CD8-positive, alpha-beta memory T cell (primary cell): ENCODE results near the gene OTOA. TPM values are rescaled to one million over a fixed set of nuclear protein-coding genes. Genes with fewer than 3 reads are reported as not detected.
A peak's percentile ranks its signal among the peaks of the same experiment; 100 is the strongest.

ENCODE experiments used
- CTCF ChIA-PET: fragments of 350-600 bp; sonication (Branson Sonifier 250); formaldehyde crosslinking; loops from one replicate; lab custom pipeline; 2021; ENCODE audit warnings: antibody characterized with exemption; lab: Charles Lee
- POLR2A ChIA-PET: fragments of 350-600 bp; sonication (Branson Sonifier 250); formaldehyde crosslinking; loops from one replicate; lab custom pipeline; 2021; ENCODE audit warnings: antibody characterized with exemption; lab: Charles Lee
- DNase-seq, 5 donors: peaks; one replicate each; pipeline versions ENCODE4 v3.0.0 to v3.0.0-alpha.2; 2020 to 2022; ENCODE audit warnings: mixed read lengths in 1 of 5
- H3K27ac ChIP-seq: one replicate; pipeline ENCODE4 v1.7.0; 2013; ENCODE audit warnings: low read depth, mild to moderate bottlenecking, low read length, moderate library complexity
- H3K27me3 ChIP-seq: 2 replicates; pipeline ENCODE4 v1.7.0; 2013; ENCODE audit warnings: low read length, mild to moderate bottlenecking; ENCODE audit not compliant: insufficient read depth, poor library complexity, severe bottlenecking
- H3K36me3 ChIP-seq: 2 replicates; pipeline ENCODE4 v1.7.0; 2013; ENCODE audit warnings: mild to moderate bottlenecking, low read length, moderate library complexity; ENCODE audit not compliant: insufficient read depth
- H3K4me1 ChIP-seq: 2 replicates; pipeline ENCODE4 v1.7.0; 2013; ENCODE audit warnings: mild to moderate bottlenecking, low read length, moderate library complexity; ENCODE audit not compliant: insufficient read depth
- H3K4me3 ChIP-seq: 2 replicates; pipeline ENCODE4 v1.7.0; 2013; ENCODE audit warnings: mild to moderate bottlenecking, low read length
- H3K9me3 ChIP-seq: 2 replicates; pipeline ENCODE4 v1.7.0; 2013; ENCODE audit warnings: mild to moderate bottlenecking, low read length
- H3K27ac Mint-ChIP-seq, 8 donors: one replicate each; pipeline ENCODE4 v1.8.0; 2020 to 2021; ENCODE audit warnings: mixed read lengths in 8 of 8, mild to moderate bottlenecking in 6 of 8, inconsistent platforms in 3 of 8, moderate library complexity in 3 of 8
- H3K27me3 Mint-ChIP-seq, 2 donors: one replicate each; pipeline ENCODE4 v1.8.0; 2020 to 2021; ENCODE audit warnings: mixed read lengths in 2 of 2, mild to moderate bottlenecking in 1 of 2, moderate library complexity in 1 of 2
- H3K36me3 Mint-ChIP-seq, 3 donors: one replicate each; pipeline ENCODE4 v1.8.0; 2020 to 2021; ENCODE audit warnings: mixed read lengths in 3 of 3, inconsistent platforms in 1 of 3, mild to moderate bottlenecking in 1 of 3
- H3K4me1 Mint-ChIP-seq, 3 donors: one replicate each; pipeline ENCODE4 v1.8.0; 2020 to 2021; ENCODE audit warnings: mixed read lengths in 3 of 3, inconsistent platforms in 1 of 3, mild to moderate bottlenecking in 1 of 3
- H3K4me3 Mint-ChIP-seq, 7 donors: one replicate each; pipeline ENCODE4 v1.8.0; 2020 to 2021; ENCODE audit warnings: mixed read lengths in 7 of 7, mild to moderate bottlenecking in 6 of 7, moderate library complexity in 4 of 7, inconsistent platforms in 2 of 7
- H3K9me3 Mint-ChIP-seq, 5 donors: one replicate each; pipeline ENCODE4 v1.8.0; 2020 to 2022; ENCODE audit warnings: mixed read lengths in 5 of 5, mild to moderate bottlenecking in 3 of 5, moderate library complexity in 2 of 5, inconsistent platforms in 1 of 5
- polyA plus RNA-seq: library from polyadenylated mRNA; unstranded; fragments of 300-500 nt; fragmentation: Illumina TruSeq; gene quantifications from one replicate; pipeline ENCODE4 v1.2.3, GENCODE V29; 2021
- total RNA-seq, 2 experiments: library from RNA; stranded (reverse); gene quantifications; one replicate each; pipeline ENCODE4 v1.2.3, GENCODE V29; 2021

The OTOA gene
- total and polyA plus RNA-seq, 3 experiments from 2014 or later = 0.09 TPM; not detected in 1

GRCh38 chr16:21698169-21699032, 34.6 kb downstream of the OTOA start:
- H3K27ac ChIP-seq = no peak overlapping the region
- no peak for DNase-seq
- H3K4me3 Mint-ChIP-seq = no peak overlapping the region
- no peaks in the 10 kb centered on the region for H3K4me1 Mint-ChIP-seq
- H3K4me1 ChIP-seq = no peaks in the 10 kb centered on the region
- POLR2A ChIA-PET = no interaction called here
- H3K27ac Mint-ChIP-seq = no peak overlapping the region
- no peaks in the 10 kb centered on the region for H3K27me3 ChIP-seq
- H3K9me3 ChIP-seq = no peaks in the 10 kb centered on the region
- CTCF ChIA-PET = interaction anchor here (2.0 kb wide), 1 partner anchor 11 kb away, joined by 5 read pairs; no protein-coding TSS in a partner anchor
- H3K4me3 ChIP-seq = no peak overlapping the region
- peaks cover 0 to 7% of the 10 kb centered on the region in 2 donors for H3K27me3 Mint-ChIP-seq
- H3K9me3 Mint-ChIP-seq = no peaks in the 10 kb centered on the region
- H3K36me3 Mint-ChIP-seq = no peaks in the 10 kb centered on the region
- no peaks in the 10 kb centered on the region for H3K36me3 ChIP-seq

GRCh38 chr16:21701271-21701670, 37.5 kb downstream of the OTOA start:
- Histone ChIP-seq H3K36me3 (no peaks in the 10 kb centered on the region), H3K4me3 (no peak overlapping the region), H3K4me1 (no peaks in the 10 kb centered on the region), H3K9me3 (no peaks in the 10 kb centered on the region), H3K27ac (no peak overlapping the region), H3K27me3 (no peaks in the 10 kb centered on the region)
- POLR2A ChIA-PET = no interaction called here
- DNase-seq = no peak
- H3K9me3 Mint-ChIP-seq = no peaks in the 10 kb centered on the region
- H3K27me3 Mint-ChIP-seq = peaks cover 0 to 4% of the 10 kb centered on the region in 2 donors
- CTCF ChIA-PET = interaction anchor here (0.7 to 1.8 kb wide), 2 partner anchors 9 to 44 kb away, joined by 3 to 10 read pairs; no protein-coding TSS in a partner anchor
- H3K4me3 Mint-ChIP-seq = no peak overlapping the region
- no peaks in the 10 kb centered on the region for H3K4me1 Mint-ChIP-seq
- H3K27ac Mint-ChIP-seq = no peak overlapping the region
- no peaks in the 10 kb centered on the region for H3K36me3 Mint-ChIP-seq

GRCh38 chr16:21702276-21702675, 38.5 kb downstream of the OTOA start:
- CTCF ChIA-PET = no interaction called here
- H3K4me1 ChIP-seq = no peaks in the 10 kb centered on the region
- Mint-ChIP-seq H3K4me3 (no peak overlapping the region), H3K4me1 (no peaks in the 10 kb centered on the region), H3K27ac (no peak overlapping the region), H3K9me3 (no peaks in the 10 kb centered on the region), H3K36me3 (no peaks in the 10 kb centered on the region), H3K27me3 (peaks cover 1 to 3% of the 10 kb centered on the region in 2 donors)
- POLR2A ChIA-PET = interaction anchor here (0.7 kb wide), 1 partner anchor 43 kb away, joined by 6 read pairs; no protein-coding TSS in a partner anchor
- H3K27ac ChIP-seq = no peak overlapping the region
- H3K9me3 ChIP-seq = no peaks in the 10 kb centered on the region
- no peak overlapping the region for H3K4me3 ChIP-seq
- H3K36me3 ChIP-seq = no peaks in the 10 kb centered on the region
- H3K27me3 ChIP-seq = no peaks in the 10 kb centered on the region
- DNase-seq = no peak

DNA sequence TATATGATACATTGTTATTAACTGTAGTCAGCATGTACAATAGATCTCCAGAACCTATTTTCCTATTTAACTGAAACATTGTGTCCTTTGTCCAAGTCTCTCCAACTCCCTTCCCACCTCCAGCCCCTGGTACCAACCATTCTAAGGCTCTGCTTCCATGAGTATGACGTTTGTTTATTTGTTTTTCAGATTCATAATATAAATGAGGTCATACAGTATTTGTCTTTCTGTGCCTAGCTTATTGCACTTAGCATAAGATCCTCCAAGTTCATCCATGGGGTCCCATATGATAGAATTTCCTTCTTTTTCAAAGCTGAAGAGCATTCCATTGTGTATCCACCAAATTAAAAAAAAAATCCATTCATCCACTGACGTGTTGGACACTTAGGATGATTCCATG, 39.4 kb downstream of the OTOA start:
- Histone ChIP-seq H3K27me3 (no peaks in the 10 kb centered on the region), H3K36me3 (no peaks in the 10 kb centered on the region), H3K4me1 (peaks cover 1% of the 10 kb centered on the region), H3K4me3 (no peak overlapping the region), H3K9me3 (no peaks in the 10 kb centered on the region), H3K27ac (no peak overlapping the region)
- no peaks in the 10 kb centered on the region for H3K36me3 Mint-ChIP-seq
- no peak for DNase-seq
- ChIA-PET CTCF (no interaction called here), POLR2A (no interaction called here)
- H3K4me1 Mint-ChIP-seq = no peaks in the 10 kb centered on the region
- H3K27me3 Mint-ChIP-seq = peaks cover 1 to 3% of the 10 kb centered on the region in 2 donors
- H3K27ac Mint-ChIP-seq = no peak overlapping the region
- H3K9me3 Mint-ChIP-seq = no peaks in the 10 kb centered on the region
- H3K4me3 Mint-ChIP-seq = no peak overlapping the region

GRCh38 chr16:21703589-21704174, 39.9 kb downstream of the OTOA start:
- H3K36me3 Mint-ChIP-seq = no peaks in the 10 kb centered on the region
- H3K27ac ChIP-seq = no peak overlapping the region
- H3K4me3 Mint-ChIP-seq = no peak overlapping the region
- CTCF ChIA-PET = interaction anchor here (1.3 to 1.7 kb wide), 2 partner anchors 42 to 46 kb away, joined by 3 to 4 read pairs; no protein-coding TSS in a partner anchor
- no peaks in the 10 kb centered on the region for H3K9me3 Mint-ChIP-seq
- peaks cover 1 to 3% of the 10 kb centered on the region in 2 donors for H3K27me3 Mint-ChIP-seq
- no peak for DNase-seq
- H3K36me3 ChIP-seq = no peaks in the 10 kb centered on the region
- H3K4me3 ChIP-seq = no peak overlapping the region
- peak overlapping the region in 1 of 8 donors; percentile 12 for H3K27ac Mint-ChIP-seq
- no peaks in the 10 kb centered on the region for H3K27me3 ChIP-seq
- no peaks in the 10 kb centered on the region for H3K9me3 ChIP-seq
- POLR2A ChIA-PET = no interaction called here
- peaks cover 6% of the 10 kb centered on the region for H3K4me1 ChIP-seq
- H3K4me1 Mint-ChIP-seq = peaks cover 2 to 5% (median 4%) of the 10 kb centered on the region in 3 donors

DNA sequence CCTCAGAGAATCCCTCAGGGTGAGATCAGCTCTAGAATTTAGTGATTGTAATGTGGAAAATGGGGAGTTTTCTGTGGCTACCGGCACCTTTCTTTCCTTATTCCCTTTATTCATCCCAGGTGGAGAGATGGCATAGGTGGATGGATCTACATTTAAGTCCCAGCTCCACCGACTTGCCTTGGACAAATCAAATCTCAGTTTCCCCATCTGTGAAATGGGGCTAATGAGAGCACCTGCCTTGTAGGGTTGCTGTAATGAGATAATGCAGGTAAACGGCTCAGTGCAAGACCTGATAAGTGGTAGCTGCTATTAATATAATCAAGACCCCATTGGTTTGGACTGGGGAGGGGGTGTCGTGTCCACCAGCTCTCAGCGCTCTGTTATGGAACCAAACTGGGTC, 40.5 kb downstream of the OTOA start:
- Histone ChIP-seq H3K9me3 (no peaks in the 10 kb centered on the region), H3K36me3 (no peaks in the 10 kb centered on the region), H3K27me3 (no peaks in the 10 kb centered on the region), H3K4me1 (peaks cover 7% of the 10 kb centered on the region), H3K27ac (no peak overlapping the region), H3K4me3 (no peak overlapping the region)
- no peak for DNase-seq
- ChIA-PET CTCF (interaction anchor here (1.3 to 1.7 kb wide), 2 partner anchors 43 to 47 kb away, joined by 3 to 4 read pairs; no protein-coding TSS in a partner anchor), POLR2A (no interaction called here)
- Mint-ChIP-seq H3K4me1 (peaks cover 2 to 6% (median 5%) of the 10 kb centered on the region in 3 donors), H3K36me3 (no peaks in the 10 kb centered on the region), H3K9me3 (no peaks in the 10 kb centered on the region), H3K27me3 (peaks cover 1 to 3% of the 10 kb centered on the region in 2 donors), H3K27ac (peak overlapping the region in 3 of 8 donors; percentile 13 to 40 (median 27)), H3K4me3 (no peak overlapping the region)

- peaks cover 2 to 6% (median 5%) of the 10 kb centered on the region in 3 donors for H3K4me1 Mint-ChIP-seq
- POLR2A ChIA-PET = no interaction called here
These were observed 41.0 kb downstream of the OTOA start for GRCh38 chr16:21704733-21705132.

More at GRCh38 chr16:21704733-21705132, 41.0 kb downstream of the OTOA start:
- H3K36me3 ChIP-seq = no peaks in the 10 kb centered on the region
- CTCF ChIA-PET = interaction anchor here (1.3 to 1.7 kb wide), 2 partner anchors 43 to 47 kb away, joined by 3 to 4 read pairs; no protein-coding TSS in a partner anchor
- no peaks in the 10 kb centered on the region for H3K27me3 ChIP-seq
- Mint-ChIP-seq H3K27me3 (peaks cover 1 to 3% of the 10 kb centered on the region in 2 donors), H3K27ac (peak overlapping the region in 3 of 8 donors; percentile 13 to 32 (median 27)), H3K4me3 (no peak overlapping the region), H3K36me3 (no peaks in the 10 kb centered on the region), H3K9me3 (no peaks in the 10 kb centered on the region)
- no peak overlapping the region for H3K27ac ChIP-seq
- peaks cover 7% of the 10 kb centered on the region for H3K4me1 ChIP-seq
- H3K4me3 ChIP-seq = no peak overlapping the region
- no peak for DNase-seq
- no peaks in the 10 kb centered on the region for H3K9me3 ChIP-seq
